CD4-positive, alpha-beta T cell treated with Interferon alpha-2 for 1 hour (primary cell): ENCODE results near the gene ARHGAP9.
A peak's percentile ranks its signal among the peaks of the same experiment; 100 is the strongest.
"Not testable (repeated sequence)": the region's sequence is repeated elsewhere in the genome, so short reads cannot be mapped to it uniquely, and the experiment has no call there.

ENCODE experiments used
- DNase-seq, 2 donors: peaks; one replicate each; pipeline ENCODE4 v3.0.0-alpha.2; 2020 to 2022

The ARHGAP9 gene

GRCh38 chr12:57431654-57432188 is 47.9 kb downstream of the ARHGAP9 start:
- no peak for DNase-seq

DNA sequence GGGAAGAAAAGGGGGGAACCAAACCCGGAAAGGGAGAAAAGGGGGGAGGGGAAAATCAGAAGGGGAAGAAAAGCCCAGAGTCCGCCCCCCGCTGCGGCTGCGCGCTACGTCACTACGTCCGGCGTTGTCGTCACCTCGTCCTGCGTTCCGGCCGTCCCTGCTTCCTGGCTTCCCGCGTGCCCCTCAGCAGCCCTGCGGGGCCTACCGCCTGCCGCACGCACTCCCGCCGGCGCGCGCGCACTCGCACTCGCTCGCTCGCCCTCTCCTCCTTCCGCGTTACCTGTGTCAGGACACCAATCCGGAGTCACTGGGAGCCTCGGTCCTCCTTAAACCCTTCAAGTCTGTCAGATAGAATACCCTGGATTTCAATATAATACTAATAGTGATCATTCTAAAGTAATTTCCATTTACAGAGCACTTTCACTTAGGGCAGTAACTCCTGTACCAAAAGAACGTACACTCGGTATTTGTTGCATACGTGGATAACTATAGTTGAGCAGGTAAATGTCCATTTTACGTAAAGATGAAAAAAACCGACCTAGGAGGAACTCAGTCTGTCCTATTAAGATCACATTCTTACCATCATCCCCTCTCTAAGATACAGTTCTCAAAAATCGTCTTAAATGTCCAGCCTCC is 48.6 kb downstream of the ARHGAP9 start, which contains the start of gene R3HDM2:
Gene R3HDM2, minus strand, starts transcription at position 113 of the 636 bp plus-strand sequence. CDS start 120,615 bp downstream, outside the sequence.
- DNase-seq, result peak; percentile 95

GRCh38 chr12:57430112-57430930 is 49.3 kb downstream of the ARHGAP9 start:
- no peak for DNase-seq

DNA sequence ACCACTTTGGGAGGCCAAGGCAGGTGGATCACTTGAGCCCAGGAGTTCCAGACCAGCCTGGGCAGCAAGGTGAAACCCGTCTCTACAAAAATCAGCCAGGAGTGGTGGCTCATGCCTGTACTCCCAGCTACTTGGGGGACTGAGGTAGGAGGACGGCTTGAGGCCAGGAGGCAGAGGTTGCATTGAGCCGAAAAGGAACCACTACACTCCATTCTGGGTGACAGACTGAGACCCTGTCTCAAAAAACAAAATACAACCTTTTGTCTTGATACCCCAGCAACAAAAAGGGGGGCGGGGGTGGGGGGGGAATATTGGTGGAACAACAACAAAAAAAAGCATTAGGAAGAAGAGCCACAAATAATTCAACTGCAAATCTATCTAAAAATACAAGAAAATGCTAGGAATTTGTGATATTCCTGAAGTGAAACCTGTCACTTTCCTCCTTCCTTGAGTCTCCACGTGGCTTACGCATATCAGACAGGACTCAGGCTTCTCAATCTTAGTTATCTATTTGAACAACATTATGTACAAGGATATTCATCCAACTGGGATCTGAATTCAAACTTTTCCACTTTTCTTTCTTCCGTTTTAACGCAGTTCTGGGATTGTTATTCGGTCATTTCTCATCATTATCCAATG is 50.1 kb downstream of the ARHGAP9 start:
- DNase-seq, result no peak

- no peak for DNase-seq
These were observed 50.7 kb downstream of the ARHGAP9 start for GRCh38 chr12:57428965-57429364.

DNA sequence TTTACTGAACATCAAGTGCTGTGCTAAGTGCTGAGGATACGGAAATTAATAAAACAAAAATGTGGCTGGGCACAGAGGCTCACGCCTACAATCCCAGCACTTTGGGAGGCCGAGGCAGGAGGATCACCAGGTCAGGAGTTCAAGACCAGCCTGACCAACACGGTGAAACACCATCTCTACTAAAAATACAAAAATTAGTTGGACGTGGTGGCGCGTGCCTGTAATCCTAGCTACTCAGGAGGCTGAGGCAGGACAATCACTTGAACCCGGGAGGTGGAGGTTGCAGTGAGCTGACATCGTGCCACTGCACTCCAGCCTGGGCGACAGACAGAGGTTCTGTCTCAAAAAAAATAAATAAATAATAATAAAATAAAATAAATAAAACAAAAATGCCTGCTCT is 52.7 kb downstream of the ARHGAP9 start:
- not testable (repeated sequence) for DNase-seq
